ENCODE data around the gene WWOX.

The WWOX gene

DNA sequence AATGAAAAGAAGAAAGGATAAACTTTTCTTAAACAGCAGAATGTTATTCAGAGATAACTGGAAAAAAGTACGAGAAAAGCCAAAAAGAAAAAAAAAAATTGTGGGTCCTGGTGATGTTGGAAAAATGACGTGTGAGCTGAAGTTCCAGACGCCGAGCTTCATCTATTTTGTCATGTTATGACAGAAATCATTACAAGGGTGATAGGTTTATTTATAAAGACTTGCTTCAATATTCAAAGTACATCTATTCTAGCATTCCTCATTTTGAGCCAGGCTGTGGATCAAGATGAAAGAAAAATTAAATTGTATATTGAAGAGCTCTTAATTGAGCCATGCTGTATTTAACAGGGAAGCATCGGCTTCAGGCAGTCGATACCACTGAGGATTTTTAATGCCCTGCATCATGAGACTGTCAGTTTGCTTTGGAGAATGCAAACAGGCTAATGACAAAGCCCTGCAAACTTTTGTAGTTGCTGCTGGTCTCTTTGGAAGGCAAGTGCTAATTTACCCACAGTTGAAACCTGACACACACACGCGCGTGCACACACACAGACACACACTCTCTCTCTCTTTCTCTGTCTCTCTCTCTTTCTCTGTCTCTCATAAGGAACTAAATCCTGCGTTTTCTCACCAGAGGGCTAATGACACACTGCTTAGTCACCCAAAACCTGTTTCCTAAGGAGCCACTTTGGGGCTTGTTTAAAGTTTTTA, 110.7 kb downstream of the WWOX start:
- DNase-seq (ENCODE audit: insufficient read length, low spot score) (no peak), FAIRE-seq (no peak)
- TF ChIP-seq, protein P1, sequence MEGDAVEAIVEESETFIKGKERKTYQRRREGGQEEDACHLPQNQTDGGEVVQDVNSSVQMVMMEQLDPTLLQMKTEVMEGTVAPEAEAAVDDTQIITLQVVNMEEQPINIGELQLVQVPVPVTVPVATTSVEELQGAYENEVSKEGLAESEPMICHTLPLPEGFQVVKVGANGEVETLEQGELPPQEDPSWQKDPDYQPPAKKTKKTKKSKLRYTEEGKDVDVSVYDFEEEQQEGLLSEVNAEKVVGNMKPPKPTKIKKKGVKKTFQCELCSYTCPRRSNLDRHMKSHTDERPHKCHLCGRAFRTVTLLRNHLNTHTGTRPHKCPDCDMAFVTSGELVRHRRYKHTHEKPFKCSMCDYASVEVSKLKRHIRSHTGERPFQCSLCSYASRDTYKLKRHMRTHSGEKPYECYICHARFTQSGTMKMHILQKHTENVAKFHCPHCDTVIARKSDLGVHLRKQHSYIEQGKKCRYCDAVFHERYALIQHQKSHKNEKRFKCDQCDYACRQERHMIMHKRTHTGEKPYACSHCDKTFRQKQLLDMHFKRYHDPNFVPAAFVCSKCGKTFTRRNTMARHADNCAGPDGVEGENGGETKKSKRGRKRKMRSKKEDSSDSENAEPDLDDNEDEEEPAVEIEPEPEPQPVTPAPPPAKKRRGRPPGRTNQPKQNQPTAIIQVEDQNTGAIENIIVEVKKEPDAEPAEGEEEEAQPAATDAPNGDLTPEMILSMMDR (IDR thresholded peaks at IDR 0.05; ENCODE audit: insufficient read depth, missing control alignments) = no peak

DNA sequence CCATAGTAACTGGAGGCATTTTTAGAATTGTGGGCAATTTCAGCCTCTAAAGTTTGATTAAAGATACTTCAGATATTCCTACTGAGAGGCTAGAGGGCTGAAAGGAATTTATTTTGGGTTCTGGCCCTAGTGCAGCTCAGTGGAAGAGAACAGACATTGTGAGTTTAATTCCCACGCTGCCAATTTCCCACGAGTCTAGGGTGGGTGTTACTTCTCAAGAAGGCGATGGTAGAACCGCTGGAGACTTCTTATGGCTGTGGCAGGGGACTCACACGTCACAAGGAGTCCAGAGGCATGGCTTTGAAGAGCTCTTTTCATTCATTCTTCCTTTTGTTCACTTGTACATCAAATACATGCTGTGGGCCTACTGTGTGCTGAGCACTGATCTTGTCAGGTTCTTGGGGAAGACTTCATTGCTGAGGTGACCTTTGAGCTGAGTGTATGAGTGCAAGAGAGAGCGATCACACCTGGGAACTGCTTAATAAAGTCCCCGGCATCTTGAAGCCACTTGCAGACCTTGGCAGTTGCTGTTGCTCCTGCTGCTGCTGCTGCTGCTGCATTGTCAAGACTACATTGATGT, 111.7 kb downstream of the WWOX start:
- TF ChIP-seq, protein P1 (IDR thresholded peaks at IDR 0.05; ENCODE audit: insufficient read depth, missing control alignments) = no peak
- FAIRE-seq = no peak
- no peak for DNase-seq (ENCODE audit: insufficient read length, low spot score)

DNA sequence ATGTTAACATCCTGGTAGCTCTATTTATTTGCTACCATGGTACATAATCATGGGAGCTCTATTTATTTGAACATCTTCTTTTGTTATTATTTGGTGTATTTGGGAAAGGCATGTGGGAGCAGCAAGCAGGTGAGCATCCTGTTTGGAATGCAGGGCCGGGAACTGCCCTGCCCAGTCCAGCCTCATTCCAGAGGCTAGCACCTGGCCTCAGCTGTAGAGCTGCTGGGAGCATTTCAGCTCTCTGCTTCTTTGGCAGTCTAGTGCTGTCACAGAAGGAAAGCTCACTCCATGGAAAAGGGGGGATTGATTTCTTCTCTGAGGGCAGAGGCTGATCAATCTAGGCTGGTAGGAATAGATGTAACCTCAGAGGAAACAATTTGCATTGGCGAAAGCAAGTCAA, 112.5 kb downstream of the WWOX start:
- DNase-seq (ENCODE audit: insufficient read length, low spot score) (no peak), FAIRE-seq (no peak)
- TF ChIP-seq, protein P1 (IDR thresholded peaks at IDR 0.05; ENCODE audit: insufficient read depth, missing control alignments) = no peak

DNA sequence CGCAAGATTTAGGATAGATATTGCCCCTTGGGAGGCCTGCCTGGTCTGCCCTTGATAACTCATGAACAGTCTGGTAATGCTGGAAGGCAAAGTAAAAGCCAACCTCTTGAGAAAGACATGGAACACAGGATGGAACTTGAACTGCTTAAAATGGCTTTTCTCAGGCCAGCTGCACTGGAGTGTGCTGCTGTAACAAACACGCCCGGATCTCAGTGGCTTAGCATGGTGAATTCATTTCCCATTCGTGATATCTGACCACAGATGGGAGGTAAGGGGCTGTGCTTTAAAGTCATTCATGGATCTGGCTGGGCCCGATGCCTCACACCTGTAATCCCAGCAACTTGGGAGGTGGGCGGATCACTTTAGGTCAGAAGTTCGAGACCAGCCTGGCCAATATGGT, 113.2 kb downstream of the WWOX start:
- DNase-seq (ENCODE audit: insufficient read length, low spot score) (no peak), FAIRE-seq (no peak)
- TF ChIP-seq, protein P1 (IDR thresholded peaks at IDR 0.05; ENCODE audit: insufficient read depth, missing control alignments) = no peak

DNA sequence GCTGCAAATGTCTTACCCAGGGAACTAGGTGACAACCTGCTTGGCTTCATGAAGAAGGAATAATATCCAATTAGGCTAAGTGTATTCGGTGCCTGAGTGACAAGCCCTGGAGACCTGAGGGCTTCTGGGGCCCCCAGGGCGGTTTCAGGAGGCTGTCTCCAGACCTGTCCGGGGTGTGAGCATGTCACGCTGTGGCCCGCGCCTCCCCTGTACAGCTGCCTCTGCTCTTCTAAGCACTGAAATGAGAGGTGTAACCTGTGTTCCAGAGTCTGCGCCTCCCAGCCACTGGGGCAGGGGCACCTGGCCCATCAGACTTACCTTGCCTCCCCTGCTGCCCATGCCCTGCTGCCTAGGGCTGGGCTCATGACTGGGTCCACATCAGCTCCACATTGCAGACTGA, 114.3 kb downstream of the WWOX start:
- TF ChIP-seq, protein P1 (IDR thresholded peaks at IDR 0.05; ENCODE audit: insufficient read depth, missing control alignments) = no peak
- no peak for DNase-seq (ENCODE audit: insufficient read length, low spot score)
- FAIRE-seq = no peak

DNA sequence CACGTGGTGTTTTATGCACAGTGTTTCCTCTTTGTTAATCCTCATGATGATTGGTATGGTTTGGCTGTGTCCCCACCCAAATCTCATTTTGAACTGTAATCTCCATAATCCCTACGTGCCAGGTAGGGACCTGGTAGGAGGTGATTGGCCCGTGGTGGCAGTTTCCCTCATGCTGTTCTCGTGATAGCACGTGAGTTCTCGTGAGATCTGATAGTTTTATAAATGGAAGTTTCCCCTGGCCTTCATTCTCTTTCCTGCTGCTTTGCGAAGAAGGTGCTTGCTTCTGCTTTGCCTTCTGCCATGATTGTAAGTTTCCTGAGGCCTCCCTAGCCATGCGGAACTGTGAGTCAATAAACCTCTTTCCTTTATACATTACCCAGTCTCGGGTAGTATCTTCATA, 115.8 kb downstream of the WWOX start:
- TF ChIP-seq, protein P1 (IDR thresholded peaks at IDR 0.05; ENCODE audit: insufficient read depth, missing control alignments) = no peak
- FAIRE-seq (no peak), DNase-seq (ENCODE audit: insufficient read length, low spot score) (no peak)

DNA sequence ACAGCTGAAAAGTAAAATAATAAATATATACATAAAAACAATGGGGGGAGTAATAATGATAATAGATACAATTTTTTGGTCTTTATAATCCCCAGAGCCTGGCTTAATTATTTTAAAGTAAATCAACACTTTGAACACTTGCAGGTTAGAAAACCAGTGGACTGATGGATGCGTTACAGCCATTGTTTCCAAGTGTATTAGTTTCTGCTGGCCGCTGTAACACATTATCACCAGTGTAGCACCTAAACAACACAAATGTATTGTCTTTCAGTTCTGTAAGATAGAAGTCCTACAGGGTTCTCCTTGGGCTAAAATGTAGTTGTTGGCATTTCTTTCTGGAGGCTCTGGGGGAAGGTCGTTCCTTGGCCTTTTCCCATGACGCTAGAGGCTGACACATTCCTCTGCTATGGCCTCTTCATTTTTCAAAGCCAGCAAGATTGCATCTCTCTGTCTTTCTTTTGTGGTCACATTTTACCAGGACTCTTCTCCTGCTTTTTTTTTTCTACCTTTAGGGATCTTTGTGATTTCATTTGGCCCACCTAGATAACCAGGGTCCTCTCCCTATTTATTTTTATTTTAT, 116.8 kb downstream of the WWOX start:
- TF ChIP-seq, protein P1 (IDR thresholded peaks at IDR 0.05; ENCODE audit: insufficient read depth, missing control alignments) = no peak
- FAIRE-seq (no peak), DNase-seq (ENCODE audit: insufficient read length, low spot score) (no peak)
